IMR-90 (cell line): ENCODE results near the gene PRELID3B.

Experiments
- BHLHE40 ChIP-seq: fragments of 150-350 bp; IDR thresholded peaks from 2 replicates; pipeline ENCODE4 v1.6.1; 2016; ENCODE audit warnings: mild to moderate bottlenecking, low read depth, low read length
- CTCF ChIP-seq: conservative IDR thresholded peaks from 2 replicates; pipeline ENCODE4 v1.5.1; 2012; ENCODE audit warnings: mild to moderate bottlenecking, low read depth, low read length, improper control_type of control experiment
- RFX5 ChIP-seq: IDR thresholded peaks from 2 replicates; pipeline ENCODE4 v1.8.0; 2012; ENCODE audit warnings: low read depth, mild to moderate bottlenecking, low read length, moderate library complexity

- no peak for TF ChIP-seq BHLHE40
- TF ChIP-seq CTCF, result no peak
- TF ChIP-seq RFX5, result no peak
Measured at GRCh38 chr20:59000326-59000725, 42.3 kb downstream of the PRELID3B start.
